ENCODE results near the gene FADS2. TPM values are rescaled to one million over a fixed set of nuclear protein-coding genes. Genes with fewer than 3 reads are reported as not detected.

The FADS2 gene
- total and polyA plus RNA-seq, 7 experiments from 2014 or later: 0.19 to 192 (median 2.1) TPM

- CTCF ChIA-PET: no interaction called here
- Mint-ChIP-seq H3K27ac (no peak overlapping the region), H3K4me1 (no peaks in the 10 kb centered on the region), H3K36me3 (peaks cover 0 to 27% (median 0%) of the 10 kb centered on the region in 5 donors), H3K9me3 (no peaks in the 10 kb centered on the region), H3K27me3 (no peaks in the 10 kb centered on the region), H3K4me3 (no peak overlapping the region)
- DNase-seq (no peak), ATAC-seq (no peak)
- H3K36me3 ChIP-seq (ENCODE audit: control insufficient read depth in 2 of 3, insufficient read depth in 3 of 3, low read length in 3 of 3): no peaks in the 10 kb centered on the region
- intact Hi-C loops (cut with micrococcal nuclease): no loop called here
- H3K9me3 ChIP-seq (ENCODE audit: control insufficient read depth in 2 of 3, low read length in 3 of 3): no peaks in the 10 kb centered on the region
- H3K4me1 ChIP-seq (ENCODE audit: control insufficient read depth in 2 of 2, insufficient read depth in 2 of 2, low read length in 2 of 2): no peaks in the 10 kb centered on the region
- no peak overlapping the region for H3K4me3 ChIP-seq (ENCODE audit: low read length)
- POLR2A ChIA-PET: no interaction called here
- no peak overlapping the region for H3K27ac ChIP-seq (ENCODE audit: low read depth, low read length)
- no peaks in the 10 kb centered on the region for H3K27me3 ChIP-seq (ENCODE audit: control insufficient read depth in 2 of 2, insufficient read depth in 2 of 2, low read length in 2 of 2)
Measured at GRCh38 chr11:61862714-61863547, 34.8 kb downstream of the FADS2 start.

- H3K27ac ChIP-seq (ENCODE audit: low read depth, low read length): no peak overlapping the region
- H3K27me3 ChIP-seq (ENCODE audit: control insufficient read depth in 2 of 2, insufficient read depth in 2 of 2, low read length in 2 of 2): no peaks in the 10 kb centered on the region
- Mint-ChIP-seq H3K4me1 (no peaks in the 10 kb centered on the region), H3K9me3 (no peaks in the 10 kb centered on the region), H3K27me3 (no peaks in the 10 kb centered on the region), H3K4me3 (no peak overlapping the region), H3K36me3 (peaks cover 0 to 27% (median 0%) of the 10 kb centered on the region in 5 donors), H3K27ac (no peak overlapping the region)
- H3K4me3 ChIP-seq (ENCODE audit: low read length): no peak overlapping the region
- CTCF ChIA-PET: interaction anchor here (0.6 kb wide), 1 partner anchor 18 kb away, joined by 6 read pairs; no protein-coding TSS in a partner anchor
- no peaks in the 10 kb centered on the region for H3K36me3 ChIP-seq (ENCODE audit: control insufficient read depth in 2 of 3, insufficient read depth in 3 of 3, low read length in 3 of 3)
- no peaks in the 10 kb centered on the region for H3K4me1 ChIP-seq (ENCODE audit: control insufficient read depth in 2 of 2, insufficient read depth in 2 of 2, low read length in 2 of 2)
- ATAC-seq (no peak), DNase-seq (no peak)
- intact Hi-C loops (cut with micrococcal nuclease): no loop called here
- POLR2A ChIA-PET: no interaction called here
- no peaks in the 10 kb centered on the region for H3K9me3 ChIP-seq (ENCODE audit: control insufficient read depth in 2 of 3, low read length in 3 of 3)
Measured at GRCh38 chr11:61863548-61864081, 35.5 kb downstream of the FADS2 start.

- H3K9me3 Mint-ChIP-seq: no peaks in the 10 kb centered on the region
- ChIA-PET POLR2A (no interaction called here), CTCF (no interaction called here)
Measured at GRCh38 chr11:61864814-61865775, 37.0 kb downstream of the FADS2 start.

GRCh38 chr11:61866231-61866957 is 38.3 kb downstream of the FADS2 start:
- H3K36me3 ChIP-seq (ENCODE audit: control insufficient read depth in 2 of 3, insufficient read depth in 3 of 3, low read length in 3 of 3): no peaks in the 10 kb centered on the region
- no peaks in the 10 kb centered on the region for H3K4me1 ChIP-seq (ENCODE audit: control insufficient read depth in 2 of 2, insufficient read depth in 2 of 2, low read length in 2 of 2)
- intact Hi-C loops (cut with micrococcal nuclease): no loop called here
- peaks cover 0 to 14% (median 0%) of the 10 kb centered on the region in 5 donors for H3K36me3 Mint-ChIP-seq
- no peak overlapping the region for H3K27ac ChIP-seq (ENCODE audit: low read depth, low read length)
- DNase-seq (no peak), ATAC-seq (no peak)
- H3K4me1 Mint-ChIP-seq: peaks cover 0 to 7% (median 5%) of the 10 kb centered on the region in 7 donors
- H3K27ac Mint-ChIP-seq: no peak overlapping the region
- peaks cover 0 to 8% (median 0%) of the 10 kb centered on the region in 5 donors for H3K27me3 Mint-ChIP-seq
- H3K9me3 ChIP-seq (ENCODE audit: control insufficient read depth in 2 of 3, low read length in 3 of 3): no peaks in the 10 kb centered on the region
- no peaks in the 10 kb centered on the region for H3K9me3 Mint-ChIP-seq
- CTCF ChIA-PET: no interaction called here
- no peak overlapping the region for H3K4me3 ChIP-seq (ENCODE audit: low read length)
- H3K27me3 ChIP-seq (ENCODE audit: control insufficient read depth in 2 of 2, insufficient read depth in 2 of 2, low read length in 2 of 2): no peaks in the 10 kb centered on the region
- no peak overlapping the region for H3K4me3 Mint-ChIP-seq
- POLR2A ChIA-PET: no interaction called here

More at GRCh38 chr11:61864814-61865775, 37.0 kb downstream of the FADS2 start:
- Histone ChIP-seq H3K27ac (ENCODE audit: low read depth, low read length) (no peak overlapping the region), H3K4me1 (ENCODE audit: control insufficient read depth in 2 of 2, insufficient read depth in 2 of 2, low read length in 2 of 2) (no peaks in the 10 kb centered on the region), H3K36me3 (ENCODE audit: control insufficient read depth in 2 of 3, insufficient read depth in 3 of 3, low read length in 3 of 3) (no peaks in the 10 kb centered on the region), H3K9me3 (ENCODE audit: control insufficient read depth in 2 of 3, low read length in 3 of 3) (no peaks in the 10 kb centered on the region), H3K27me3 (ENCODE audit: control insufficient read depth in 2 of 2, insufficient read depth in 2 of 2, low read length in 2 of 2) (no peaks in the 10 kb centered on the region), H3K4me3 (ENCODE audit: low read length) (no peak overlapping the region)
- no peak for DNase-seq
- Mint-ChIP-seq H3K27ac (peak overlapping the region in 2 of 9 donors; percentile 6 to 7), H3K36me3 (peaks cover 0 to 20% (median 0%) of the 10 kb centered on the region in 5 donors), H3K27me3 (peaks cover 0 to 5% (median 0%) of the 10 kb centered on the region in 5 donors), H3K4me3 (no peak overlapping the region), H3K4me1 (no peaks in the 10 kb centered on the region)
- intact Hi-C loops (cut with micrococcal nuclease): no loop called here
- no peak for ATAC-seq

- Mint-ChIP-seq H3K27me3 (peaks cover 0 to 8% (median 0%) of the 10 kb centered on the region in 5 donors), H3K9me3 (no peaks in the 10 kb centered on the region), H3K36me3 (peaks cover 0 to 12% (median 0%) of the 10 kb centered on the region in 5 donors), H3K4me3 (no peak overlapping the region), H3K27ac (no peak overlapping the region), H3K4me1 (peaks cover 0 to 8% (median 5%) of the 10 kb centered on the region in 7 donors)
- DNase-seq: no peak
- CTCF ChIA-PET: no interaction called here
- Histone ChIP-seq H3K9me3 (ENCODE audit: control insufficient read depth in 2 of 3, low read length in 3 of 3) (no peaks in the 10 kb centered on the region), H3K27ac (ENCODE audit: low read depth, low read length) (no peak overlapping the region), H3K4me3 (ENCODE audit: low read length) (no peak overlapping the region), H3K27me3 (ENCODE audit: control insufficient read depth in 2 of 2, insufficient read depth in 2 of 2, low read length in 2 of 2) (no peaks in the 10 kb centered on the region), H3K36me3 (ENCODE audit: control insufficient read depth in 2 of 3, insufficient read depth in 3 of 3, low read length in 3 of 3) (no peaks in the 10 kb centered on the region), H3K4me1 (ENCODE audit: control insufficient read depth in 2 of 2, insufficient read depth in 2 of 2, low read length in 2 of 2) (no peaks in the 10 kb centered on the region)
- POLR2A ChIA-PET: no interaction called here
- intact Hi-C loops (cut with micrococcal nuclease): no loop called here
- ATAC-seq: no peak
Measured at GRCh38 chr11:61866958-61867343, 38.9 kb downstream of the FADS2 start.
